GM19372 (cell line): ENCODE data around the gene ZNF177.

Source experiments
- ATAC-seq: cut with Tn5 transposase; IDR thresholded peaks from one replicate; pipeline ENCODE4 v1.9.1; 2021; ENCODE audit warnings: mild to moderate bottlenecking, low read depth, moderate library complexity; ENCODE audit not compliant: unreplicated experiment

ZNF177 gene

GRCh38 chr19:9413240-9413954 is 50.6 kb downstream of the ZNF177 start:
- no peak for ATAC-seq

DNA sequence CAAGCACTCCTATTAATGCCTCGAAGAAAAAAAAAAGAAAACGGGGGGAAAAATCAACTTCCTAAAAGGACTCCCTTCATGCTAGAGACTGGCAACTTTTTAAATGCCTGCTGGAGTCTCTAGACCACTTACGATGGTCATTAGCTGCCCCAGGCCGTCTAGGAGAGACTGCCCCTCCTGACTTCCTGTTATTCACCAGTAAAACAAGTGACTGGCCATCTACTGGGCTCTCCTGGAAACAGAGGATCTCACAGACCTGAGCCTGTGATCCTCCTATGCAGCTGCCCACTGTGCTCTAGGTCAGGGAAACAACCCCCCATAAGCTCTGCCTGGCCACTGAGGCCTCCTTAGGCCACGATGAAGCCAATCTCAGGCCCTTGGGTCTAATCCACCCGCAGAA is 65.1 kb downstream of the ZNF177 start:
- ATAC-seq = no peak

DNA sequence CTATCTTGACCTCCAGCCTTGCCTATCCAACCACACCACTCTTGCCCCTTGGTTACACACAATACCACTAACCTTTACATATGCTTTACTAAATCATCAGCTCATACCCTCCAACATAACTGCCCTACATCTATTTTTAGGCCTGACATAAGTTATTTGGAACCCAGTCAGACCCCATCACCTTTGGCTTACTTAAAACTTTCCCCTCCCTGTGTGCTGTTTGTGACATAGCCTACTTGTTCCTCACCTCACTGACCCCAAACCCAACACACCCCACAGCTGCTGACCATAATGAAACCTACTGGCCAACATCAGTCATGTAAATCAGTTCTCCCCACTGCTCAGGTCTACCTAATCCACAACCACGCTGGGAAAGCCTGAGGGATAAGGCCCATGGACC is 67.6 kb downstream of the ZNF177 start:
- no peak for ATAC-seq

GRCh38 chr19:9431475-9431874 is 68.7 kb downstream of the ZNF177 start:
- ATAC-seq = no peak
